Measurements from ENCODE around the gene ARHGAP12. TPM values are rescaled to one million over a fixed set of nuclear protein-coding genes. Genes with fewer than 3 reads are reported as not detected.

ARHGAP12 gene
- total and polyA plus RNA-seq, 2 donors (not counting 3 experiments of a cell fraction or from before 2014, with no cell fraction given): 5.8 to 19.3 TPM

- H2AFZ ChIP-seq (ENCODE audit: low read depth, low read length): no peak overlapping the region
- no peaks in the 10 kb centered on the region for H3K9me3 ChIP-seq (replicated peaks; ENCODE audit: control insufficient read depth, insufficient read depth, low read length)
- H3K9me1 ChIP-seq (replicated peaks; ENCODE audit: control insufficient read depth, extremely low read depth, insufficient read depth, low read length): no peaks in the 10 kb centered on the region
- no peaks in the 10 kb centered on the region for H3K27me3 ChIP-seq (ENCODE audit: control insufficient read depth in 2 of 2, insufficient read depth in 2 of 2, low read length in 2 of 2)
- H3K4me1 ChIP-seq (ENCODE audit: control insufficient read depth, extremely low read depth, insufficient read depth, low read length): no peaks in the 10 kb centered on the region
- no TSS peak for BruUV-seq (replicated peaks)
- dilution Hi-C loops (cut with MboI; ENCODE audit: extremely low pct_ligation_motif_present, low sequenced_read_pairs): no loop called here
- TF ChIP-seq EZH2 (IDR thresholded peaks at IDR 0.05; ENCODE audit: borderline replicate concordance, low read depth, low read length, severe bottlenecking): no peak
- no peak for TF ChIP-seq JUN (IDR thresholded peaks at IDR 0.05; ENCODE audit: borderline replicate concordance, insufficient read depth, insufficient read length, low read depth)
- TF ChIP-seq POLR2AphosphoS5 (IDR thresholded peaks at IDR 0.05; ENCODE audit: insufficient read depth, low read depth, low read length): no peak
- no peak for TF ChIP-seq MAX (IDR thresholded peaks at IDR 0.05; ENCODE audit: insufficient read depth, insufficient read length)
- no peak for TF ChIP-seq POLR2A (IDR thresholded peaks at IDR 0.05; ENCODE audit: low read depth, low read length)
- no peak for TF ChIP-seq CTCF (IDR thresholded peaks at IDR 0.05; ENCODE audit: extremely low read depth in 1 of 2, insufficient read depth in 1 of 2, low read depth in 1 of 2, low read length in 2 of 2)
- TF ChIP-seq GATA2 (IDR thresholded peaks at IDR 0.05; ENCODE audit: insufficient read depth, insufficient read length, low read depth, low read length): no peak
- no peak for TF ChIP-seq FOS (IDR thresholded peaks at IDR 0.05; ENCODE audit: borderline replicate concordance, insufficient read depth, low read length)
- no peak for TF ChIP-seq MYC (IDR thresholded peaks at IDR 0.05; ENCODE audit: low read depth, low read length)
- no peak overlapping the region for H3K9ac ChIP-seq (replicated peaks; ENCODE audit: extremely low read depth, insufficient read depth, low read length)
- DNase-seq (ENCODE audit: low read depth, low spot score) (no peak), FAIRE-seq (no peak)
- no peaks in the 10 kb centered on the region for H3K79me2 ChIP-seq (ENCODE audit: control insufficient read depth, insufficient read depth, low read length)
- H3K4me2 ChIP-seq (ENCODE audit: insufficient read depth, low read length): no peak overlapping the region
- H3K36me3 ChIP-seq (ENCODE audit: control insufficient read depth in 2 of 2, extremely low read depth in 1 of 2, insufficient read depth in 2 of 2, low read length in 2 of 2): no peaks in the 10 kb centered on the region
- ChIA-PET POLR2A (interaction anchor here (0.7 kb wide), 1 partner anchor 85 kb away, joined by 8 read pairs; no protein-coding TSS in a partner anchor), CTCF (interaction anchor here (1.3 kb wide), 1 partner anchor 9 kb away, joined by 5 read pairs; no protein-coding TSS in a partner anchor)
- H3K4me3 ChIP-seq (replicated peaks in 1 of 3; ENCODE audit: insufficient read depth in 1 of 3, low read depth in 1 of 3, low read length in 3 of 3): no peak overlapping the region
- intact Hi-C loops (cut with micrococcal nuclease): no loop called here
- no peak overlapping the region for H3K27ac ChIP-seq (ENCODE audit: insufficient read depth, low read depth, low read length)
- no peaks in the 10 kb centered on the region for H4K20me1 ChIP-seq (replicated peaks; ENCODE audit: control insufficient read depth, extremely low read depth, insufficient read depth, low read length)
Measured at GRCh38 chr10:31887850-31888249, 40.8 kb downstream of the ARHGAP12 start.

Measured in endothelial cell of umbilical vein (primary cell).